Measurements from ENCODE around the gene MYO3B.

DNA sequence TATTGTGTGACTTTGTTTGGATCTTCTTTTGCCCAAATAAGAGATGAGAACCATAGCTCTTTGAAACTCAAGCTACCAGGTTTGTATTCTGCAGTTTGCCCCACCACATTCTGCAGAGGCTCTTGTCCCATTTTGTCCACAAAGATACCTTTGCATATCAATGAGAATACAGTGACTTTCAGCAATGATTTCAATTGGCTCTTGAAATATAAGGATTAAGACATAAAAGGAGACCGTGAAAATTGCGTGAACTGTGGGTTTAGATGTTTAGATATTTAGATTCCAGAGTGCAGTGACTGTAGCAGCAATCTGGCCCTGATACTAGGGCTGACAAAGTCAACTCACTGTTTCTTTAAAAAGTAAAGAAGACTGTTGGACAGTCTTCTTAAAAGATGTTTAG, 390.6 kb downstream of the MYO3B start:
- TF ChIP-seq, protein P1, sequence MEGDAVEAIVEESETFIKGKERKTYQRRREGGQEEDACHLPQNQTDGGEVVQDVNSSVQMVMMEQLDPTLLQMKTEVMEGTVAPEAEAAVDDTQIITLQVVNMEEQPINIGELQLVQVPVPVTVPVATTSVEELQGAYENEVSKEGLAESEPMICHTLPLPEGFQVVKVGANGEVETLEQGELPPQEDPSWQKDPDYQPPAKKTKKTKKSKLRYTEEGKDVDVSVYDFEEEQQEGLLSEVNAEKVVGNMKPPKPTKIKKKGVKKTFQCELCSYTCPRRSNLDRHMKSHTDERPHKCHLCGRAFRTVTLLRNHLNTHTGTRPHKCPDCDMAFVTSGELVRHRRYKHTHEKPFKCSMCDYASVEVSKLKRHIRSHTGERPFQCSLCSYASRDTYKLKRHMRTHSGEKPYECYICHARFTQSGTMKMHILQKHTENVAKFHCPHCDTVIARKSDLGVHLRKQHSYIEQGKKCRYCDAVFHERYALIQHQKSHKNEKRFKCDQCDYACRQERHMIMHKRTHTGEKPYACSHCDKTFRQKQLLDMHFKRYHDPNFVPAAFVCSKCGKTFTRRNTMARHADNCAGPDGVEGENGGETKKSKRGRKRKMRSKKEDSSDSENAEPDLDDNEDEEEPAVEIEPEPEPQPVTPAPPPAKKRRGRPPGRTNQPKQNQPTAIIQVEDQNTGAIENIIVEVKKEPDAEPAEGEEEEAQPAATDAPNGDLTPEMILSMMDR (IDR thresholded peaks at IDR 0.05; ENCODE audit: low read depth, low read length, poor library complexity, severe bottlenecking): no peak
- no peak for TF ChIP-seq EZH2phosphoT487 (IDR thresholded peaks at IDR 0.05; ENCODE audit: borderline replicate concordance, low read length)

All from DOHH2 (cell line).